ENCODE results near the gene SH3RF3. TPM values are rescaled to one million over a fixed set of nuclear protein-coding genes. Genes with fewer than 3 reads are reported as not detected.
A peak's percentile ranks its signal among the peaks of the same experiment; 100 is the strongest.

Gene SH3RF3
- total RNA-seq, 2 donors from 2014 or later = 1.3 to 5.6 TPM

DNA sequence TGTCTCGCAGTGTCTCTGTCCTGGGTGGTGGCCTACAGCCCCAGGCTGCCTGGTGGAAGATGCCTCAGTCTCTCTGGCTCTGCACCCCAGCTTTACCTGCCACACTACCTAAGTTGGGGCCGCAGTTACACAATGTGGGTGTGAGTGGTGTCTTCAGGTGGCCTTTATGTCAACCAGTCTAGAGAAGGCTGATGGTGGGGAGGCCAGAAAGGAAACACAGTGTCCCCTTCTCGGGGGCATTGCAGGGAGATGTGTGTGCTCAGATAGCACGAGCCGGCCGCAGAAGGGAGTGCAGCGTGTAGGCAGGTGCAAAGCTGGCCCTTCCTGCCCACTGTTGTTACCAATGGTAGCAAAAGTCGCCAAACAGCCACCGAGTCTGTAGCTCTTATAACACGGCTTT is 216.1 kb downstream of the SH3RF3 start:
- H3K27me3 ChIP-seq = no peaks in the 10 kb centered on the region
- H3K9me3 ChIP-seq = no peaks in the 10 kb centered on the region
- H3K4me3 ChIP-seq = no peak overlapping the region
- H3K36me3 ChIP-seq (replicated peaks in 1 of 2; ENCODE audit: insufficient read depth in 1 of 2, low read depth in 2 of 2) = no peaks in the 10 kb centered on the region
- TF ChIP-seq, protein P1, sequence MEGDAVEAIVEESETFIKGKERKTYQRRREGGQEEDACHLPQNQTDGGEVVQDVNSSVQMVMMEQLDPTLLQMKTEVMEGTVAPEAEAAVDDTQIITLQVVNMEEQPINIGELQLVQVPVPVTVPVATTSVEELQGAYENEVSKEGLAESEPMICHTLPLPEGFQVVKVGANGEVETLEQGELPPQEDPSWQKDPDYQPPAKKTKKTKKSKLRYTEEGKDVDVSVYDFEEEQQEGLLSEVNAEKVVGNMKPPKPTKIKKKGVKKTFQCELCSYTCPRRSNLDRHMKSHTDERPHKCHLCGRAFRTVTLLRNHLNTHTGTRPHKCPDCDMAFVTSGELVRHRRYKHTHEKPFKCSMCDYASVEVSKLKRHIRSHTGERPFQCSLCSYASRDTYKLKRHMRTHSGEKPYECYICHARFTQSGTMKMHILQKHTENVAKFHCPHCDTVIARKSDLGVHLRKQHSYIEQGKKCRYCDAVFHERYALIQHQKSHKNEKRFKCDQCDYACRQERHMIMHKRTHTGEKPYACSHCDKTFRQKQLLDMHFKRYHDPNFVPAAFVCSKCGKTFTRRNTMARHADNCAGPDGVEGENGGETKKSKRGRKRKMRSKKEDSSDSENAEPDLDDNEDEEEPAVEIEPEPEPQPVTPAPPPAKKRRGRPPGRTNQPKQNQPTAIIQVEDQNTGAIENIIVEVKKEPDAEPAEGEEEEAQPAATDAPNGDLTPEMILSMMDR (IDR thresholded peaks at IDR 0.05) = no peak
- no peak for TF ChIP-seq POLR2A (IDR thresholded peaks at IDR 0.05)
- WGBS, 2 donors = 74 to 78% methylated on average over 9 to 10 of the region's 10 CpGs
- H3K4me1 ChIP-seq = no peaks in the 10 kb centered on the region
- intact Hi-C loops (cut with DNase I) = no loop called here
- no peak overlapping the region for H3K27ac ChIP-seq
- DNase-seq = no peak
- no peak for ATAC-seq

DNA sequence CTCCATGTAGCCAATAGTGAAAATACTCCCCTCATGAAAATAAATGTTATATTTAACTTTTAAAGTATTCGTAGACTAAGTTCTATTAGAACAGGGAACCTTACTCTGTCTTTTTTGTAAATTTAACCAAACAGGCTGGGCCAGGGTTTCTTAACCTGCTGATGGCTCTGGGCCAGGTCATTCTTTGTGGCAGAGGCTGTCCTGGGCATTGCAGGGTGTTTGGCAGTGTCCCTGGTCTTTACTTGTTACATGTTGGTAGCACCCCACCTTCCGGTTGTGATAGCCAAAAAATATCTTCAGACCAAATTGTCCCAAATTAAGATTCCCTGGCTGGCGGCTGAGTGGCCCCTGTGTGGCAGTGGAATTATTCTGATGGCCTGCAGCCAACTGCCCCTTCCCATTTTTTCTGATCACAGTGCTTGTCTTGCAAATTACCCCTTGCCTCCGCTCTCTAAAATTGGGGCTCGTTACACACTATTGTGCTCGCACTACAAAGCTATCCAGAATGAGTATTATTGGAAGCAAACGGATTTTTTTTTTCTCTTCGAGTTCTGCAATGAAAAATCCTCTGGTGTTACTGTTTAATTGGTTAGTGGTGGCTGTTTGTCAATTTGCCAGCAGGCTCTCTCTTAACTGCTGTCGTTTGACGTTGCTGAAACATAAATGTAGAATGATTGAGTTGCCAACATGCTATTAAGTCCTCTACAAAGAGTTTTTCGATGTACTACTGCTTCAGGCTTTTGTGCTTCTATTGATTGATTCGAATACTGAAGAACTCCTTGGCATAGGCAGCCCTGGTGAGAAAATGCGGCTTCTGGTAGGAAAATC is 216.9 kb downstream of the SH3RF3 start:
- Histone ChIP-seq H3K4me3 (no peak overlapping the region), H3K27me3 (no peaks in the 10 kb centered on the region), H3K27ac (no peak overlapping the region), H3K36me3 (replicated peaks in 1 of 2; ENCODE audit: insufficient read depth in 1 of 2, low read depth in 2 of 2) (no peaks in the 10 kb centered on the region), H3K9me3 (no peaks in the 10 kb centered on the region), H3K4me1 (peaks cover 6% of the 10 kb centered on the region)
- no peak for ATAC-seq
- intact Hi-C loops (cut with DNase I) = no loop called here
- WGBS, 2 donors = 46 to 50% methylated on average over 13 of the region's 13 CpGs
- peak in 3 of 4 donors; percentile 29 to 68 (median 59) for DNase-seq
- TF ChIP-seq, protein P1 (IDR thresholded peaks at IDR 0.05) = peak in 1 of 7 experiments; percentile 24
- no peak for TF ChIP-seq POLR2A (IDR thresholded peaks at IDR 0.05)

DNA sequence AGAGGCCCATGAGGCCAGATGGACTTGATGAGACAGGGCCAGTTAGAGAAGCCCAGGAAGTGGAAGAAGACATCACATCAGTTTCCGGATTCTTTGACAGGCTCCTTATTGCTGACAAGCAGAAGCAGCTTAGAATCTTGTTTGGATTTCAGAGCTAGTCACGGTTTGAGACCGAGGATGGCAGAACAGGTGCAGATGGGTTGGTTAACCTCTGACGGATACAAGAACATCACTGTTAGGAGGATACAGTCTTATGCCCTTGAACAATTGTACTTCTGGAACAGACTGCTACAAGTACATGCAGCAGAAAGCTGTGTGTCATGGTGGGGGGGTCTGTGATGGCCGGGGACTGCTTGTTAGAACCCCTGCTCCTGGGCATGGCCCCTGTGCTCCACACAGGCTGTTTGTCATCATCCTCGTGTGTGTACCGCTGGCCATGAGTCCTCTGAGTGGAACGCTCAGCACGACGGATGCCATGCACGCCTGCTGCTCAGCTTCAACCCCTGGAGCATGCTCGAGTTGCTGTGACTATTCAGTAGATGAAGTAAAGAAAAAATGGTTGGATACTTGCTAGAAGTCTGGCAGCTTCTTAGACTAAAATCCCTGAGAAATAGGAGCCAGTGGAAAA is 217.7 kb downstream of the SH3RF3 start:
- H3K9me3 ChIP-seq = no peaks in the 10 kb centered on the region
- TF ChIP-seq, protein P1 (IDR thresholded peaks at IDR 0.05) = no peak
- no peak for TF ChIP-seq POLR2A (IDR thresholded peaks at IDR 0.05)
- no peak overlapping the region for H3K27ac ChIP-seq
- no peak overlapping the region for H3K4me3 ChIP-seq
- intact Hi-C loops (cut with DNase I) = no loop called here
- H3K4me1 ChIP-seq = peaks cover 11% of the 10 kb centered on the region
- DNase-seq (no peak), ATAC-seq (no peak)
- H3K27me3 ChIP-seq = no peaks in the 10 kb centered on the region
- H3K36me3 ChIP-seq (replicated peaks in 1 of 2; ENCODE audit: insufficient read depth in 1 of 2, low read depth in 2 of 2) = no peaks in the 10 kb centered on the region
- 86% methylated on average over 11 to 12 of the region's 12 CpGs for WGBS, 2 donors

DNA sequence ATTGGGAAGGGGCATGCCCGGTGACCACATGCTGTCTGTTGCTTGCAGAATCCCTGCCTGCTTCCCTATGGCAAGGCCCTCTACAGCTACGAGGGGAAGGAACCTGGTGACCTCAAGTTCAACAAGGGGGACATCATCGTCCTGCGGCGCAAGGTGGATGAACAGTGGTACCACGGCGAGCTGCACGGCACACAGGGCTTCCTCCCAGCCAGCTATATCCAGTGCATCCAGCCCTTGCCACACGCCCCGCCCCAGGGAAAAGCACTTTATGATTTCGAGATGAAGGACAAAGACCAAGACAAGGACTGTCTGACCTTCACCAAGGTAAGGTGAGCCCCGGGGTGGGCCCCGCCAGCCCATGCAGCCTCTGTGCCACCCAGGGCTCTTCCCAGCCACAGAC is 218.6 kb downstream of the SH3RF3 start:
- Histone ChIP-seq H3K4me1 (peaks cover 11% of the 10 kb centered on the region), H3K27ac (no peak overlapping the region), H3K4me3 (no peak overlapping the region), H3K36me3 (replicated peaks in 1 of 2; ENCODE audit: insufficient read depth in 1 of 2, low read depth in 2 of 2) (no peaks in the 10 kb centered on the region), H3K27me3 (no peaks in the 10 kb centered on the region), H3K9me3 (no peaks in the 10 kb centered on the region)
- TF ChIP-seq, protein P1 (IDR thresholded peaks at IDR 0.05) = no peak
- no peak for ATAC-seq
- no peak for DNase-seq
- intact Hi-C loops (cut with DNase I) = no loop called here
- 81 to 86% methylated on average over 11 to 13 of the region's 13 CpGs for WGBS, 2 donors
